ENCODE data around the gene MS4A10.

GRCh38 chr11:60797846-60798630 is 12.9 kb downstream of the MS4A10 start:
- no peak for TF ChIP-seq ATF3 (IDR thresholded peaks at IDR 0.05)
- no peak for TF ChIP-seq TAF1 (conservative IDR thresholded peaks at IDR 0.05)
- TF ChIP-seq SP1 (IDR thresholded peaks at IDR 0.05), result no peak
- TF ChIP-seq CTCF (IDR thresholded peaks at IDR 0.05; ENCODE audit: low read depth, low read length, missing input control), result no peak
- TF ChIP-seq JUND (IDR thresholded peaks at IDR 0.05), result no peak
- TF ChIP-seq REST (IDR thresholded peaks at IDR 0.05), result no peak
- TF ChIP-seq GABPA (IDR thresholded peaks at IDR 0.05 in 1 of 2, conservative IDR thresholded peaks at IDR 0.05 in 1 of 2), result no peak
- TF ChIP-seq MAX (IDR thresholded peaks at IDR 0.05), result no peak
- no peak for TF ChIP-seq YY1 (IDR thresholded peaks at IDR 0.05)
- no peak for TF ChIP-seq ZBTB33 (IDR thresholded peaks at IDR 0.05)
- TF ChIP-seq EGR1 (IDR thresholded peaks at IDR 0.05; ENCODE audit: low read depth in 2 of 2), result no peak
- no peak for TF ChIP-seq RAD21 (IDR thresholded peaks at IDR 0.05)
- no peak for TF ChIP-seq HNF4G (IDR thresholded peaks at IDR 0.05)
- no peak for TF ChIP-seq RXRA (IDR thresholded peaks at IDR 0.05)
